Stimulated activated CD8-positive, alpha-beta memory T cell treated with anti-CD3 and anti-CD28 coated beads, Interleukin-2, amount 100 ng/mL, for 48 hours (primary cell): ENCODE results near the gene SFXN5.

Experiments
- DNase-seq, 2 donors: peaks; one replicate each; pipeline ENCODE4 v3.0.0-alpha.2; 2020; ENCODE audit warnings: low read depth in 2 of 2

Gene SFXN5

DNA sequence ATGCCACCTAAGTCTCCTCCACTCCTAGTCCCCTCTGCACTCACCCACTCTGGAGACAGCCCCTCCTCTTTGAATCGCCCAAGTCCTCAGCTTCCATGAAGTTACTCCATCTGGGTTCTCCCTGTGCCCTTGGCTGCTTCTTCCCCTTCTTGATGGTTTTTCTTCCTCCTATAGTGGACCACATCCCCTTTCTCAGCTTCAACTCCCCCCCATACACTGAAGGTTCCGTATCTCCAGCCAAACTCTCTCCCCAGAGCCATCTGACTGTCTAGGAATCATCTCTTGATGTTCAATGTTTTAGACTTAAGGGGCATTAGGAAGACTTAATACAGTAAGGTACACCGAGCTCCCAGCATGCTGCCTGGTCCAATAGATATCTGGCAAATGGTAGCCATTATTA lies 114.6 kb downstream of the SFXN5 start:
- DNase-seq: no peak

- DNase-seq: no peak
These were observed 115.5 kb downstream of the SFXN5 start for GRCh38 chr2:72956050-72956395.

GRCh38 chr2:72955228-72956049 lies 116.1 kb downstream of the SFXN5 start:
- DNase-seq: no peak

DNA sequence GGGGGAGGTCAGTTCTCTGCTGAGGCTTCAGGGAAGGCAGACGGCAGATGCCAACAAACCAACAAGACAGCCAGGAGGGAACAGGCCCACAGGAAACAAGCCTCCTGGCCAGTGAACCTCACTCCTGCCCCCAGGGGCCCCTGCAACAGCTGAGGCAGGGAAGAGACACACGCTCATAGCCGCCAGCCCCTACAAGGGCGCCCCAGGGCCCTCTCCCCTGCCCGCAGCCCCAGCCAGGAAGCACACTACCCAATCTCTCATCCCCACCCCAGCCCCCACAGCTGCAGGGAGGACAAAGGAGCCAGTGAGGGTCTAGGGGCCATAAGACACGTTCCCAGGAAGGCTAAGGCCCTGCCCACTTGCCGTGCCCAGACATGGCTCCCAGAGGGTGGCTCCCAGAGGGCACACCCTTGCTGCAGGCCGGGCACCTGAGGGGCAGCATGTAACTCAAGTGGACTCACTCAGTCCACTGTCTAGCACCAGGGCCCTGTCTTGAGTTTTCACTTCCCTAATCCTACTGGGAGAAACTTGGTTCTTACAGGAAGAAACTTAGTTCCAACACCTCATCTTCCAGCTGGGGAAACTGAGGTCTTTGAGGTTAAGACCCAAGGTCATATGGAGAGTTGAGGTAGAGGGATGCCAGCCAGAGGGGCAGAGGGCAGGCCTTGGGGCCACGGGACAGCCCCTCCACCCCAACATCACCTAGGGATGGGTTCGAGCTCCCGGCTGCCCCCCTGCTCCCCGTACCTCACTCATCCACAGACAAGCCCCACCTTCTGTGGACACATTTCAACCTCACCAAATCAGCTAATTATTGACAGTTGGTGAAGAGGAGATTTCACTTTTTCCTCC lies 116.9 kb downstream of the SFXN5 start:
- no peak for DNase-seq

DNA sequence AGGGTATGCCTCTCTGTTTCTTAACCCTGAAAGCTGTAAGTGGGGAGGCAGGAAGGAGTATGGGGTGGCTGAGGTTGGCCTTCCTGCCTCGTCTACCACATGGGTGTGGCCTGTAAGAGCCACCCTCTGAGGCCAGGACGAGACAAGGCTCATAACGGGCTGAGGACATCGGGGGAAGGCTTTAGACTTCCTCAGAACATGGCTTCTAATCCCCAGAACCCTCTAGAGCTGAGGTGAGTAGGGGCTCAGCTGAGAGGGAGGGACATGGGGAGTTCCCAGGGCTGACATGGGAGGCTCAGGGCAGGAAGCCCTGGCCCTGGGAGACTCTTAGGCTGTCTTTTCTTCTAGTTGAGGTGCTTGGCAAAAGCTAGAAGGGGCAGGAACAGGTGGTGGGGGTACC lies 117.5 kb downstream of the SFXN5 start:
- DNase-seq: no peak

- DNase-seq: no peak
These were observed 118.0 kb downstream of the SFXN5 start for GRCh38 chr2:72953528-72953927.

- DNase-seq: no peak
These were observed 118.6 kb downstream of the SFXN5 start for GRCh38 chr2:72952961-72953360.

GRCh38 chr2:72952110-72952823 lies 119.2 kb downstream of the SFXN5 start:
- DNase-seq: no peak

DNA sequence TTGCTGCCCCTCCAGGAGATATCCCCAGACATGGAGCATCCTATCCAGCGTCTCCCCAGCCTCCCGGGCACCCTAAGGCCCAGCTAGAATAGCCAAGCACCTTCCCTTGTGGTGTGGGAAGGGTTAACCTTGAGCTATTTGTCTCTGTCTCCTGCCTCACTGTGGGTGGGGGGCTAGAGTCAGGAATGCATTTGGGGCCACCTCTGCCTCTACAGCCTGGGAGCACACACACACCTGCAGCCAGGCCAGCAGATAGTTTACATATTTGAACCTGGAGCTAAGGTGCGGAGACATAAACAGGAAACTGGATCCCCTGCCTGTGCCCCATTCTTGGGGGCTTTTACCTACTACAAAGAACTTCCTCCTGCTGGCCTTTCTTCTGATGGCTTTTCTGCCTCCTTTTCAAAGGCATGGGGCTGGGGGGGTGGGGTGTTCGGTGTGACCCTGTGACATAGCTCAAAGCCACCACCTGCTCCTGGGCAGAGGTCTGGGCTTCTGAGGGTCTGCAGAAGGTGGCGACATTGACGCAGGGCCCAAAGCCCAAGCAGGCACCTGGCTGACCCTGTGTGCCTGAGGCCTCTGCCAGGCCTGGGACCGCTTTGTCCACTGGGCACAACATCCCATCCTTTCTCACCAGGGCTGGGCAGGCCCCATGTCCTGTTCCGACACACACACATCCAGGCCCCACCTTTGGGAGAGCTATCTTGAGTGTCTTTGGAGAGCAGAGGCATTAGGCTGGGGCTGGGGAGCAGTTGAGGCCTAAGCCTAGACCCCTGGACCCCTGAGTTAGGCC lies 120.0 kb downstream of the SFXN5 start:
- no peak for DNase-seq

DNA sequence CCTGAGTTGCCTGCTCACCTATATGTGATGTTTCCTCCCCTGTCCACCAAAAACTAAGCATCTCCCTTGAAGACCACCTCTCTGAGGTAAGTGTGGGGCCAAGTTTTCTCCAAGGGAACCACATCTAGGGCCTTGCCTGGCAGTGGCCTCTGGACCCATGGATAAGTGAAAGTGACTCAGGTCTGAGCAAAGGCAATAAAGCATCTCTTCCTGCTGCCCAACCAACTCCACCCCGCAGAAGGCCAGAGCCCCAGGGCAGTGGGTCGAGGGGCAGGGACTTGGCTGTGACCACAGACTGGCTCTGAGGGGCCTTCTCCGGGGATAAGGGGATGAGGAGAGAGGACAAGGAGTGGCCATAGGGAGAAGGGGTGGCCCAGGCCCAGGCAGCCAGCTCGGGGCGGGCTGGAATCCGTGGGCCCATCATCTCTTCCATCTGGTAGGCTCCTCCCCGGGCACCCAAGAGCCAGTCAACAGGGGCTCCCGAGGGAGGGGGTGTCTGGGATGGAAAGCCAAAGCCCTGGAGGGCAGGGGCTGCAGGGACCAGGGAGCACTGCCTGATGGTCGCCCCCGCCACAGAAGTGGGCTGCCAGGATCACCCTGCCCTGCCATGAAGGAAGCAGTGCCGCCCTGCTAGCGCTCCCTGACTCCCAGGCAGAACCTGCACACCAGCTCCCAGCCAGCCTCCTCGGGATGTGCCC lies 120.8 kb downstream of the SFXN5 start:
- DNase-seq: no peak

GRCh38 chr2:72949642-72950041 lies 121.9 kb downstream of the SFXN5 start:
- no peak for DNase-seq

DNA sequence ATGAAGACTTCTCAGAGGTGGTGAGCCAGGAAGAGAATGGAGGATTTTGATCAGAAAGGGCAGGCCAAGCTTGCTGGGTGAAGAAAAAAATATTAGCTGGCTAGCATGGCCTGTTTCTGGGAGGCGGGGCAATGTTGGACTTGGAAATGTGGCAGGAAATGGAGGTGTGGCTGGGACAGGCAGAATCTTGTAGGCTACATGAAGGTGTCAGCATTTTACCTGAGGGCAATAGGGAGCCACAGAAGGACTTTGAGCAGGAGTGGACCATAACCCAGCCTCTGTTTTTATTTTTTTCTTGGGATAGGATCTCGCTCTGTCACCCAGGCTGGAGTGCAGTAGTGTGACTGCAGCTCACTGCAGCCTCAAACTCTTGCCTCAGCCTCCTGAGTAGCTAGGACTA lies 122.5 kb downstream of the SFXN5 start:
- no peak for DNase-seq

DNA sequence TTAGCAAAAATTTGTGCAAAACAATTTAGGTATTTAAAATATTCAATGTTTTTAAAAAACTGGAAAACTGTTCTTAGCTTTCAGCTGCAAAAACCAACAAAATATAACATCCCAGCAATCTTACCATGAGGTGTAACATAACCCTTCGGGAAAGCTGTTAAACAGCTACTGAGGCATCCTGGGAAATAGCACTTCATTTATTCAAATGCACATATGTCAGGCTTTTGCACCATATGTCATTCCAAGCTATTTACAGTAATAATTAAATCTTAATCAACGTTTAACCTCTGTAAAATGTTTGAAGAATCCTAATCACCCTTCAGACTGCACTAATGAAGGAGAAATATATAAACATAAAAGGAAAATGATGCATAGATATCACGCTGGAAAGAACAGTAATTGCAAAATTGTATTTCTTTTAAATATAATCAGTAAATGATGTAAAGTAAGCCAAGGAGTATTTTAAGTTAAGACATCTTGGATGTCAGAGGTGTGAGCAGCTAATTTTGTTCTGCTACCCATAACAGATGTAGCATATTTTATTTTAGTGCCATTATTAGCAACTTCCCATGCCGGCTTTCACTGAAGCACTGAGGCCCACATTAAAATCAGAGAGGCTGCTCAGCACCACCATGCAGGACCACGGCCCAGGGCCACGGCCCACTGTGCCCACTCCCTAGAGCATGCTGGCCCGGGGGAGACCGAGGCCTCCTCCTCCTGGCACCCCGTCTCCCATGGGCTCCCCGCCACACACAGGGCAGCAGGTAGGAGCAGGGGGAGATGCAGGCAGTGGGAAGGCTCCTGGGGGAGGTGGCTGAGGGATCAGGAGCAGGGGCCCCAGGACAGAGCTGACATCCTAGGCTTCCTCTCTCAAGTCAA lies 123.3 kb downstream of the SFXN5 start:
- DNase-seq: no peak

DNA sequence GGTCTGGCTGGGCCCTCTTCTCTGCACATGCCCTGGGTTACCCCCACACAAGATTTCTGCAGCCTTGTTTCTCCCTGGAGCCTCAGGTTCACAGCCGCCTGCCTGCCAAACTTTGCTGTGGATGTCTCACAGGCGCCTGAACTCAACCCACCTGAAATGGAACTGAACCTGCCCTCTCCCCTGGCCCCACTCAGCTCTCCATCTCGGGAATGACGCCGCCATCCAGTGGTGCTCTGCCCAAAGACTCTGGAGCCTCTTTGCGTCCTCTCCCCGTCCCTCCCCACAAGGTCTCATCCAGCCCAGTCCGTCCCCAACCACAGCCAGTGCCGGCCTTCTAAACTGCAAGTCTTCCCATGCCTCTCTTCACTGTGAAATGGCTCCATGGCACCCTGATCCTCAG lies 125.0 kb downstream of the SFXN5 start:
- DNase-seq: no peak

- DNase-seq: no peak
These were observed 126.0 kb downstream of the SFXN5 start for GRCh38 chr2:72945450-72946019.

DNA sequence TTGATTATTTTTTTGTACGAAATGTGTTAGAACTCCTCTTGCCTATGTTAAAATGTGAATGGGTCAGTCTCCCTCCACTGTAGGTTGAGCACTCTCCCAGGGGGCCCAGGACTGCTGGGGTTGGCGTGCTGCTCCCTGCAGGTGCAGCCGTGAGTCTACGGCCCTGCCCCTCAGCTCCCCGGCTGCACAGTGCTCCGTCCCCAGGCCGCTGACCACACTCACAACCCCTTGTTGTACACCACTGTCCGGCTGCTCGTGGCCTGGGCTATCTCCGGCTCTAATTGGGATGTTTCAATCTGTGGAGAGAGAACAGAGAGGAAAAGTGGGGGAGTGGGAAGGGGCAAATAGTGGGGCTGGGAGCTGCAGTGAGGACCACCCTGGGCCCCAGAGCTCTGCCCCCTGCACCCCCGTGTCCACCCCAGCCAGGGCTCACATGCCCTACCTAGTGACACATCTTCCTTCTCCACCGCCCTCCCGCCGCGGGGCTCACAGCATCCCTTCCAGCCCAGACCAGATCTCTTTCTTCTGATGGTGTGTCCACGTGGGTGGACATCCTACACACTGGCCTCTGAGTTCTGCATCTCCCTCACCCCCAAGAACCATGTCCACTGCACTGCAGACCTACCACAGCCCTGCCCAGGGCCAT lies 126.6 kb downstream of the SFXN5 start:
- DNase-seq: no peak

DNA sequence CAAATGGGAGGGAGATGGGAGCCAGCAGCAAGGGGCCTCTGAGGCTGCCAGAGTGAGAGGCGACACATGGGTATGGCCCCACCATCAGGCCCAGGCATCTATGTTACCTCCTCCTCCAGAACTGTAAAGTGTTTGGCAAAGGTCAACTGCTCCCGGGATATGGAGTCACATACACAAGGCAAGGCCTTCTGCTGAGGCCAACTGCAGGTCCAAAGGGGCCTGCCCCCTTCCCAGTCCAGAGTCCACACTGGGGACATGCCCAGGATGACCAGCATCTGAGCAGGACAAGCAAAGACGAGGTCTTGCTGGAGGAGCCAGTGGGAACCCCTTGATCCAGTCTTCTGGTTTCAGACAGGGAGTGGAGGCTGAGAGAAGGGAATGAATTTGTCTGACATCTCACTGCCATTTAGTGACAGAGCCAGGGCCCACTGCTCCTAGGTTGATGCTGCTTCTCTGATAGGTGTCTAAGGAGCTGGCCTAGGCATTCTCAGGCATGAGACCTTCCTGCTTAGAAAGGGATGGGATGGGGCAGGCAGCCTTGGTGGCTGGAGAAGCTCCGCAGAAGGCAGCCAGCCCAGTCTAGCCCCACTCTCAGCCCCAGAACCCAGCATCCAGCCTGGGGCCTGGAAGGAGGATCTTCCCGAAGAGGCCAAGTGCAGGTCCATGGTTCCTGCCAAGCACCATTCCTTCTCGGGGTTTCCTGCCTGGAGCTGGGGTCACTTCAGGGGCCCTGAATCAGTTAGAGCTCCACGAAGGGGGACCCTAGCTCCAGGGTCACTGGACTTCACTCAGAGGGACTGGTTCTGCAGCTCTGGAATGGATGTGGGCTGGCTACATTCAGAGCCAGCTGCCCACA lies 127.7 kb downstream of the SFXN5 start:
- no peak for DNase-seq

GRCh38 chr2:72942881-72943418 lies 128.6 kb downstream of the SFXN5 start:
- DNase-seq: no peak
